MM.1S (cell line): ENCODE results near the gene RTF1.
A peak's percentile ranks its signal among the peaks of the same experiment; 100 is the strongest.

Experiments
- DNase-seq: peaks from one replicate; pipeline ENCODE4 v3.0.0-alpha.2; 2015
- H2AFZ ChIP-seq: fragments of 300-600 bp; sonication (generic); 2 replicates; pipeline ENCODE4 v1.6.0; 2016; ENCODE audit warnings: antibody characterized with exemption, low read length
- H3F3A ChIP-seq: fragments of 300-600 bp; sonication (generic); 2 replicates; pipeline ENCODE4 v1.6.1; 2016; ENCODE audit warnings: mild to moderate bottlenecking, antibody characterized with exemption, low read length, moderate library complexity, mixed read lengths; ENCODE audit not compliant: insufficient read depth
- H3K27ac ChIP-seq: fragments of 300-600 bp; sonication (generic); 2 replicates; pipeline ENCODE4 v1.5.1; 2016; ENCODE audit warnings: mild to moderate bottlenecking, low read length
- H3K27me3 ChIP-seq: fragments of 300-600 bp; sonication (generic); replicated peaks from 2 replicates; pipeline ENCODE4 v1.6.0; 2016; ENCODE audit warnings: low read length; ENCODE audit not compliant: insufficient read depth
- H3K36me3 ChIP-seq: fragments of 300-600 bp; sonication (generic); replicated peaks from 2 replicates; pipeline ENCODE4 v1.6.1; 2016; ENCODE audit warnings: mild to moderate bottlenecking, low read length, mixed read lengths; ENCODE audit not compliant: insufficient read depth
- H3K4me1 ChIP-seq: fragments of 300-600 bp; sonication (generic); 2 replicates; pipeline ENCODE4 v1.6.1; 2016; ENCODE audit warnings: low read length, mixed read lengths
- H3K4me2 ChIP-seq: fragments of 300-600 bp; sonication (generic); 2 replicates; pipeline ENCODE4 v1.6.0; 2016; ENCODE audit warnings: low read depth, low read length
- H3K4me3 ChIP-seq: fragments of 300-600 bp; sonication (generic); 2 replicates; pipeline ENCODE4 v1.5.1; 2016; ENCODE audit warnings: low read length, mixed read lengths
- H3K79me2 ChIP-seq: fragments of 300-600 bp; sonication (generic); 2 replicates; pipeline ENCODE4 v1.6.1; 2016; ENCODE audit warnings: mixed run types, low read length, mixed read lengths
- H3K9ac ChIP-seq: fragments of 300-600 bp; sonication (generic); 2 replicates; pipeline ENCODE4 v1.6.1; 2016; ENCODE audit warnings: low read length, mixed read lengths
- H3K9me2 ChIP-seq: fragments of 300-600 bp; sonication (generic); replicated peaks from 2 replicates; pipeline ENCODE4 v1.6.1; 2016; ENCODE audit warnings: mild to moderate bottlenecking, low read length, mixed read lengths; ENCODE audit not compliant: insufficient read depth
- H3K9me3 ChIP-seq: fragments of 300-600 bp; sonication (generic); replicated peaks from 2 replicates; pipeline ENCODE4 v1.6.1; 2016; ENCODE audit warnings: mild to moderate bottlenecking, low read length, mixed read lengths; ENCODE audit not compliant: insufficient read depth
- H4K20me1 ChIP-seq: fragments of 300-600 bp; sonication (generic); 2 replicates; pipeline ENCODE4 v1.6.1; 2016; ENCODE audit warnings: mild to moderate bottlenecking, low read length, moderate library complexity, mixed read lengths; ENCODE audit not compliant: insufficient read depth
- EZH2 ChIP-seq: fragments of 300-600 bp; sonication (generic); optimal IDR thresholded peaks from 2 replicates; pipeline ENCODE3; 2017; ENCODE audit warnings: low read depth, mild to moderate bottlenecking, antibody characterized with exemption, low read length, mixed read lengths
- EZH2phosphoT487 ChIP-seq: fragments of 300-600 bp; sonication (generic); IDR thresholded peaks from 2 replicates; pipeline ENCODE4 v1.6.1; 2018; ENCODE audit warnings: antibody characterized with exemption, low read length
- TF ChIP-seq, protein P1 (sequence below): fragments of 300-600 bp; sonication (generic); IDR thresholded peaks from 2 replicates; pipeline ENCODE4 v1.5.1; 2016; ENCODE audit warnings: antibody characterized with exemption, low read length, mixed read lengths

Gene RTF1

DNA sequence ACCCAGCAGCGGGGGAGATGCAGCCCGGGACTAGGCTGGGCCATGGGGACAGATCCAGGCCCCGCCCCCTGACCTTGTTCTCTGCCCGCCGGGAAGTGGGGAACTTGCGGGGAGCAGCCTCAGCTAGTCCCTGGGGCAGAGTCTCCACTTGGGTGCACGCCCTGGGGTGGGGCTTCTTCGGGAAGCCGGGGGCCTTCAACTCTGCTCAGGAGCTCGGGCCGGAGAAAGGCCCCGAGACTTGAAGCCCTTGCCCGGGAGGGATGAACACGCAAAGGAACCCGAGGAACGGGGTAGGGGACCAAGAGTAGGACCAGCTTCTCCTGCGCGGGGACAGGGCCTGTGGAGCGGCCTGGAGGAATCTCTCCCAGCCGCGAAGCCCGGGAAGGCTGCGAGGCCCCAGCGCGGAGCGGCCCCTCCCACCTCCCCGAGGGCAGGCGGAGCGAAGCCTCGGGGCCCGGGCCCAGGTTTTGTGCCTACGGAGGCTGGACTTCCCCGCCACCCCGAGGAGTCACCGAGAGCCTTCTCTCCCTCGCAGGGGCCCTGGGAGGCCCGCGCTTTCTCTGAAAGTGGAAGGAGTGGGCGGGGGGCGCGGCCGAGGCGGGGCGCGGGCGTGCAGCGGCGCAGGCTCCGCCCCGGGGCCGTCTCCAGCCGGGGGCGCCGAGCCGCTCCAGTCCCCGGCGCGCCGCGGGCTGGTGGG, 76.5 kb downstream of the RTF1 start, which contains the start of gene ITPKA:
ITPKA (plus strand) TSS at position 670 of the 697 bp plus-strand sequence. CDS start 54 bp downstream, outside the sequence.
- Histone ChIP-seq H3K4me1 (peaks cover 5% of the 10 kb centered on the region; the same call in 1 of the 2 replicates), H3K36me3 (no peaks in the 10 kb centered on the region), H2AFZ (peak within 1 kb of the TSS; percentile 98), H3K4me3 (peak within 1 kb of the TSS; percentile 81), H3K27ac (peak within 1 kb of the TSS; percentile 80; the same call in 1 of the 2 replicates), H3K9ac (peak within 1 kb of the TSS; percentile 78), H4K20me1 (no peaks in the 10 kb centered on the region), H3K9me3 (no peaks in the 10 kb centered on the region), H3F3A (peaks cover 12% of the 10 kb centered on the region; the same call in 1 of the 2 replicates), H3K9me2 (no peaks in the 10 kb centered on the region), H3K27me3 (no peaks in the 10 kb centered on the region), H3K79me2 (no peaks in the 10 kb centered on the region), H3K4me2 (peak within 1 kb of the TSS; percentile 99)
- TF ChIP-seq EZH2phosphoT487 (no peak), EZH2 (no peak)
- TF ChIP-seq, protein P1, sequence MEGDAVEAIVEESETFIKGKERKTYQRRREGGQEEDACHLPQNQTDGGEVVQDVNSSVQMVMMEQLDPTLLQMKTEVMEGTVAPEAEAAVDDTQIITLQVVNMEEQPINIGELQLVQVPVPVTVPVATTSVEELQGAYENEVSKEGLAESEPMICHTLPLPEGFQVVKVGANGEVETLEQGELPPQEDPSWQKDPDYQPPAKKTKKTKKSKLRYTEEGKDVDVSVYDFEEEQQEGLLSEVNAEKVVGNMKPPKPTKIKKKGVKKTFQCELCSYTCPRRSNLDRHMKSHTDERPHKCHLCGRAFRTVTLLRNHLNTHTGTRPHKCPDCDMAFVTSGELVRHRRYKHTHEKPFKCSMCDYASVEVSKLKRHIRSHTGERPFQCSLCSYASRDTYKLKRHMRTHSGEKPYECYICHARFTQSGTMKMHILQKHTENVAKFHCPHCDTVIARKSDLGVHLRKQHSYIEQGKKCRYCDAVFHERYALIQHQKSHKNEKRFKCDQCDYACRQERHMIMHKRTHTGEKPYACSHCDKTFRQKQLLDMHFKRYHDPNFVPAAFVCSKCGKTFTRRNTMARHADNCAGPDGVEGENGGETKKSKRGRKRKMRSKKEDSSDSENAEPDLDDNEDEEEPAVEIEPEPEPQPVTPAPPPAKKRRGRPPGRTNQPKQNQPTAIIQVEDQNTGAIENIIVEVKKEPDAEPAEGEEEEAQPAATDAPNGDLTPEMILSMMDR = no peak
- DNase-seq = peak; percentile 87

DNA sequence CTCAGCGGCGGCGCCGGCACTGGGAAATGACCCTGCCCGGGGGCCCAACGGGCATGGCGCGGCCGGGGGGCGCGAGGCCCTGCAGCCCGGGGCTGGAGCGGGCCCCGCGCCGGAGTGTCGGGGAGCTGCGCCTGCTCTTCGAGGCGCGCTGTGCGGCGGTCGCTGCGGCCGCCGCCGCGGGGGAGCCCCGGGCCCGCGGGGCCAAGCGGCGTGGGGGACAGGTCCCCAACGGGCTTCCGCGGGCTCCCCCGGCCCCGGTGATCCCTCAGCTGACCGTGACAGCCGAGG, 77.0 kb downstream of the RTF1 start:
- peaks cover 5% of the 10 kb centered on the region; the same call in 1 of the 2 replicates for H3K4me1 ChIP-seq
- TF ChIP-seq, protein P1 = no peak
- no peak for TF ChIP-seq EZH2
- TF ChIP-seq EZH2phosphoT487 = no peak
- H4K20me1 ChIP-seq = no peaks in the 10 kb centered on the region
- H3F3A ChIP-seq = peaks cover 12% of the 10 kb centered on the region; the same call in 1 of the 2 replicates
- no peaks in the 10 kb centered on the region for H3K9me3 ChIP-seq
- H3K9me2 ChIP-seq = no peaks in the 10 kb centered on the region
- H3K27ac ChIP-seq = no peak overlapping the region
- peak overlapping the region; percentile 99 for H3K4me2 ChIP-seq
- H3K27me3 ChIP-seq = no peaks in the 10 kb centered on the region
- no peak for DNase-seq
- peak overlapping the region; percentile 64 for H3K4me3 ChIP-seq
- no peak overlapping the region for H3K9ac ChIP-seq
- peak overlapping the region; percentile 80 for H2AFZ ChIP-seq
- no peaks in the 10 kb centered on the region for H3K79me2 ChIP-seq
- H3K36me3 ChIP-seq = no peaks in the 10 kb centered on the region

DNA sequence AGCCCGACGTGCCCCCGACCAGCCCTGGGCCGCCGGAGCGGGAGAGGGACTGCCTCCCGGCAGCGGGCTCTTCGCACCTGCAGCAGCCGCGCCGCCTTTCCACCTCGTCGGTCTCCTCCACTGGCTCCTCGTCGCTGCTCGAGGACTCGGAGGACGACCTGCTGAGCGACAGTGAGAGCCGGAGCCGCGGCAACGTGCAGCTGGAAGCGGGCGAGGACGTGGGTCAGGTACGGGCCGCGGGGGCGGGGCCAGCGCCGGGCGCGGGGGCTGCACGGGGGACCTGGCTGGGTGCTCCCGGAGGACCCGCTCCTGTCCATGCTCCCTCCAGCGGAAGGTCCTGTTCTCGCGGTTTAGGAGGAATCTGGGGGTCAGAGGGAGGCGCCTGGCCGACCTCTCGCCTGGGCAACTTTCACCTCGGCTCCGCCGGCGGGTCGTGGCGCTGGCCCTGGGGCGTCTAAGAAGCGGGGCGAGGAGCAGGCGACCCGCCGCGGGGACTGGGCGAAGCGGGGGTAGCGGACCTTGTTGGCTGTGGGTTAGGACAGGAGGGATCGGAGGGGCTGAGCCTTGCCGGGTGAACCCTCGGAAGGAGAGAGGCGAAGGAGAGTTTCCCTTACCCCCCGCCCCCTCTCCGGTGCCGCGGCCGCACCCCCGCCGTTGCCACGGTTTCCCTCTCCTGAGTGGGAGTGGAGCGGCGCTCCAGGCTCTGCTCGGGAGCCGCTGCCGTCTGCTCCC, 77.5 kb downstream of the RTF1 start:
- H3K9ac ChIP-seq = no peak overlapping the region; the same call in 1 of the 2 replicates
- H3K4me3 ChIP-seq = peak overlapping the region; percentile 64
- DNase-seq = peak; percentile 48
- peaks cover 5% of the 10 kb centered on the region; the same call in 1 of the 2 replicates for H3K4me1 ChIP-seq
- no peaks in the 10 kb centered on the region for H3K9me3 ChIP-seq
- no peak for TF ChIP-seq EZH2
- TF ChIP-seq, protein P1 = no peak
- no peak for TF ChIP-seq EZH2phosphoT487
- H3F3A ChIP-seq = peaks cover 12% of the 10 kb centered on the region; the same call in 1 of the 2 replicates
- H3K27ac ChIP-seq = no peak overlapping the region
- no peaks in the 10 kb centered on the region for H3K9me2 ChIP-seq
- H3K36me3 ChIP-seq = no peaks in the 10 kb centered on the region
- peak overlapping the region; percentile 80 for H2AFZ ChIP-seq
- peak overlapping the region; percentile 99 for H3K4me2 ChIP-seq
- H3K79me2 ChIP-seq = no peaks in the 10 kb centered on the region
- no peaks in the 10 kb centered on the region for H4K20me1 ChIP-seq
- no peaks in the 10 kb centered on the region for H3K27me3 ChIP-seq
